SW480 (cell line): ENCODE data around the gene CHST15.

Experiments
- DNase-seq: peaks from one replicate; pipeline ENCODE4 v3.0.0-alpha.2; 2016; ENCODE audit warnings: low spot score

The CHST15 gene

DNA sequence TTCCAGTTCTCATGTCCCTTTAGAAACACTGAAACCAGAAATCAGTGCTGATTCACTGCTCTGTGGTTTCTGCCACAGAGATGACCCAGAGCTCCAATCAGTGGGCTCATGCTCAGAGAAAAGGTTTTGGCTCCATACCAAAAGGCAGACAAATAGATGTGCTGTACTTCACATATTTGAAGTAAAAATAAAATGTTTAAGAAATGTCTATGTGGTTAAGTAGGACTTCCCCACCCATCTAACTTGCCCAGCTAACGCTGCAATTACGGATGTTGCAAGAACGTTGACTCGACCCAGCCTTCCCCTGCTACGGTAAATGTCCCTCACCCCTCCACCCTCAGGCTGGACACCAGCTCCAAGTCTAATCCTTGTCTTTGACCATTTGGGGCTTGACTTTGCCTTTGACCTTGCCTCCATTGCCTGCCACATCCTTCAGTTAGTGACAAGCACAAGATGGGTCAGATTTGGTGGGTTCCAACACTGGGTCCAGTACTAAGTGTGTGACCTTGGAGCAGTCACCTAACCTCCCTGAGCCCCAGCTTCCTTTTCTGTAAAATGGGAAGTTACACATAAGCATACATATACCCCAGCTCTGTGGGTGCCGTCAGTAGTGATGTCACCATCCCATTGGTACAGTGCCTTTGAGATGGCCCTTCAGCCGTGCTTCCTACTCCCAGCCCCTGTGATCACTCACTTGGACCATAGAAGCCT is 95.8 kb downstream of the CHST15 start:
- peak; percentile 26 for DNase-seq

DNA sequence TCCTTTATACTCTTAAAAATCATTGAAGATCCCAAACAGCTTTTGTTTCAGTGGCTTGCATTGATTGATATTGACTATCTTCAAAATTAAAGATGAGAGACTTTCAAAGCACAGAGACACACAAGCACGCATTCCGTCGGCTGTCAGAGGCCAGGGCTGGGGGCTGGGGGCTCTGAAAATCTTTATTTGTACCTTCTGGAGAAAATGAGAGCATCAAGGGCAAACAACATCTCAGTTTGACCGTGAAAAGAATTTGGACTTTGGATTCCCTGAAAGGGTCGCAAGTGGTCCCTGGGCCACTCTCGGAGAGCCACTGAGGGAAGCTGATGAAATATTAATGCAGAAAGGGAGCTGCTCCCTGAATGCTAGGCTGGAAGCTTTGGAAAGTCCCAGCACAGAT is 96.4 kb downstream of the CHST15 start:
- no peak for DNase-seq

DNA sequence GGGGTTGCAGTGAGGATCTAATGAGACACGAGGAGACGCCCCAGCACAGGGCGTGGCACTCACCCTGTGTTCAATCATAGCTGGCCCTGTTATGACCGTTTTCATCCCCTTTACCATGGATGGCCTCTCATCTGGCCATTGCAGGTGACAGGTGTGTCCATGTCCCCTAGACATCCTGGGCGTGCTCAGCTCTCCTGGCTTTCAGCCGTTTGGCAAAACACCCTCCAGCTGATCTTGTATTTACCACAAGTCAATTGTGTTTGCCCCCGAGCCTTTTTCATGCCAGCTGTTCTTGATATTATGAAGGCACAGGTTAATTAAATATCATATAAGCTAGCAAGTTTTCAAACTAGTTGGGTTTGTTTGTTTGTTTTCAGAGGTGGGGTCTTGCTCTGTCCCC is 97.1 kb downstream of the CHST15 start:
- peak; percentile 10 for DNase-seq

- DNase-seq, result peak; percentile 79
Measured at GRCh38 chr10:123995461-123996131, 97.8 kb downstream of the CHST15 start.

DNA sequence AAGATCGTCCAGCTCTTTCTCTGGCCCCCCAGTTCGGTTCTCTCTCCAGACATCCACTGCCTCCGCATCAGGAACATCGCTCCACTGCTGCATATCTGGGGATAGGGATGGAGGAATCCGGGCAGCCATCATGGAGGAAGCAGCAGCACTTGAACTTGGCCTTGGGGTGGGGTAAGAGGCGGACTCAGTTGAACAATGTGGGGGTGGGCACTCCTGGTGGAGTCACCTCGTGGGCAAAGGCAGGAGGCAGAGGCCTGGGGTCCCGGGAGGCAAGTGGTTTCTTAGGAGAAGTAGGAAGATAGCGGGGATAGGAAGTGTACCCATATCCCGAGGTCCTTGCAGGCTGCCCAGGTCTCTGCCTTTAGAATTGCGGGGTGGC is 98.3 kb downstream of the CHST15 start:
- DNase-seq, result no peak

DNA sequence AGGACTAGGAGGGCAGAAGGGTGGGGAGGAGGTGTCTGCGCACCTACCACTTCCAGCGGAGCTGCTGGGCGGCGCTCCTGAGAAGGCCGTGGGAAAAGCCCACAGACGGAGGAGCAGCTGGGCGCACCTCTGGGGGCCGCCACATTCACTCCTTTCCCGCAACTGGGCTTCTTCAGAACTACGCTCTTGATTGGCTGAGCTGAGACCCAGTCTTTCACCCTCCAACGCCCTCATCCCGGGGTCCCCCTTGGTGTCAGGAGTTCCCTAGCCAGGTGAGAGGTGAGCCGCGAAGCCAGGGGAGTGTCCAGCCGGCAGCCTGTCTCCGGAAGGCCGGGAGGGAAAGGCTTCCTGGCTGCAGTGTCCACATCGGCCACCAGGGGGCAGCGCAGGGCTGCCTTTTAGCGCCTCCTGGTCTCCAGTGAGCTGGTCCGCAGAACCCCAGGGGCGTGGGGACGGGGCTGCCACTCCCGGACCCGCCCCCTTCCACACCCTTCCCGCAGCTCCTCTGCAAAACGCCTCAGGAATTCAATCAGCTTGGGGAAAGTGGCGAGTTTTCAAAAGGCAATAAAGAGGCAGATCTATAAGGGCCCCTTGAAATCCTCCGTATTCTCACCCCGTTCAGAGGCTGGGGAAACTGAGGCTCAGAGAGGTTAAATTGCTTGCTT is 98.8 kb downstream of the CHST15 start:
- DNase-seq, result peak; percentile 91

- no peak for DNase-seq
Measured at GRCh38 chr10:123993534-123994416, 99.6 kb downstream of the CHST15 start.

DNA sequence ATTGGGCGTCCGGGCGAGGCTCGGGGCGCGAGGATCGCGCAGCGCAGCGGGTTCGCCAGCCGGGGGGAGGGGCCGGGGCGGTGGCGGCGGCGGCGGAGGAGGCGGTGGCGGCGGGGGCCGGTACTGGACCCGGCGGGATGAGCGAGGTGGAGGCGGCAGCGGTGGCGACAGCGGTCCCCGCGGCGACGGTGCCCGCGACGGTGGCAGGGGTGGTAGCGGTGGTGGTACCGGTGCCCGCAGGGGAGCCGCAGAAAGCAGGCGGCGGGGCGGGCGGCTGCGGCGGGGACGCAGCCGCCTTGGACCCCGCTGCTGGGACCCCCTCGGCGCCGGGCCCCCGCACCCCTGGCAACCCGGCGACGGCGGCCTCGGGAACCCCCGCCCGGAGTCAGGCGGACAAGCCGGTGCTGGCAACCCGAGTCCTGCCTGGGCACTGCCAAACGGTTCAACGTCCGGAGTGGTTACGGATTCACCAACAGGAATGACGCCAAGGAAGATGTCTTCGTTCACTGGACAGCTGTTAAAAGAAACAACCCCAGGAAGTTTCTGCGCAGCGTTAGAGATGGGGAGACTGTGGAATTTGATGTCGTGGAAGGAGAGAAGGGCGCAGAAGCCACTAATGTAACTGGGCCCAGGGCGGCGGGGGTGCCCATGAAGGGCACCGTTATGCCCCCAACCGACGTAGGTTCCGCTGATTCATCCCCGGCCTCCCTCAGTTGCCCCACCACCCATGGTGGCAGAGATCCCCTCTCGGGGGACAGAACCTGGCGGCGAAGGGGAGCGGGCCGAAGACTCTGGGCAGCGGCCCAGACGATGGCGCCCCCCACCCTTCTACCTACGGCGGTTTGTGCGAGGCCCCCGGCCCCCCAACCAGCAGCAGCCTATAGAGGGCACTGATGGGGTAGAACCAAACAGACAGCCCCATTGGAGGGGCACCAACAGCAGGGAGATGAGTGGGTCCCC is 101.5 kb downstream of the CHST15 start:
- DNase-seq, result no peak

DNA sequence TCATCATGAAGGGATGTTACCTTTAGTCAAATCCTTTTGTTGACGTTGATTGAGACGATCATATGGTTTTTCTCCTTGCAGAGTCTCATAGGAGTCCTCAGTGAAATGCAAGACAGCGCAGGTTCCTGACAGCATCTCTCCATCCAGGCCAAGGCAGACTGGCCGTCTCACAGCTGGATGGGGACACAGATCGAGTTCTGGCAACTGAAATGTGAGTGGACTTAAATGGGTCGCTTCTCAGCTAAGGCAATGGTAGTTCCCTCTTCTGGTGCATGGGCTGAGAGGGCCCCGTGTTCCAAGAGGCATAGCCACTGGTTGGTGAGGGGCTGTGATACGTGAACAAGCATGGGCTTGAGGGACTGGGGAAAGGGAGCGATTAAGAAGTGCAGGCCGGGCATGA is 102.5 kb downstream of the CHST15 start:
- DNase-seq, result no peak

DNA sequence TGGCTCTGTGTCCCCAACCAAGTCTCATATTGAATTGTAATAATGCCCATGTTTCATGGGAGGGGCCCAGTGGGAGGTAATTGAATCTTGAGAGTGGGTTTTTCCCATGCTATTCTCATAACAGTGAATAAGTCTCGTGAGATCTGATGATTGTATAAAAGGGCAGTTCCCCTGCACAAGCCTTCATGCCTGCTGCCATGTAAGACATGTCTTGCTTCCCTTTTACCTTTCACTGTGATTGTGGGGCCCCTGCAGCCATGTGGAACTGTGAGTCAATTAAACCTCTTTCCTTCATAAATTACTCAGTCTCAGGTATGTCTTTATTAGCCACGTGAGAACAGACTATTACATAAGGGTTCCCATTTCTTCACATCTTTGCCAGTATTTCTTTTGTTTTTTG is 104.7 kb downstream of the CHST15 start:
- DNase-seq, result no peak

- peak; percentile 5 for DNase-seq
Measured at GRCh38 chr10:123986736-123987135, 106.7 kb downstream of the CHST15 start.

DNA sequence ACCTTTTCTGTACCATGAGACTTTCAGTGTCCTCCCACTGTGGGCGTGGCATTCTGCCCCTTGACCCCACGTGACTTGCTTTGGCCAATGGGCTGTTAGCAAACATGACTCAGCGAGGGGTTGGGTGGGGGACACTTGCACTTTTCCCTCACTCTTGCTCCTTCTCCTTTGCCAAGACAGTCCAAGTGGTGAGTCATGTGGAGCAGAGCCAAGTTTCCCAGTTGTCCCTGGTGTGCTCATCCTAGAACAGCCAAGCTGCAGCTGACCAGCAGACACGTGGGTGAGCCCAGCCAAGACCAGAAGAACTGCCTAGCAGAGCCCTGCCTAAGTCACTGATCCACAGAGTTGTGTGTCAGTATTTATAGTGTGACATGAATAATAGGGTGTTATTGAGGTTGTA is 119.0 kb downstream of the CHST15 start:
- peak; percentile 72 for DNase-seq

GRCh38 chr10:123972481-123973401 is 120.7 kb downstream of the CHST15 start:
- no peak for DNase-seq

DNA sequence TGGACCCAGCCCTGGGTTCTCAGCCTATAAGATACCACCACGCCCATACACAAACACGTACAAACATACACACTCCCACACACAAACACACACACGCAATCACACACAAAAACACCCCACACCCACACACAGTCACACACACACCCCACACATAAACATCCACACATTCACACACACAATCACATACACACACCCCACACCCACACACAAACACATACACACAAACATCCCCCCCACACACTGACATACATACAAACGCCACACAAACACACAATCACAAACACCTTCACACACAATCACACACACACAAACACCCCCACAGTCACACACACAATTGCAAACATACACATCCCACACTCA is 122.5 kb downstream of the CHST15 start:
- DNase-seq, result no peak

GRCh38 chr10:123970207-123970926 is 123.0 kb downstream of the CHST15 start:
- no peak for DNase-seq

- peak; percentile 45 for DNase-seq
Measured at GRCh38 chr10:123967626-123968243, 125.7 kb downstream of the CHST15 start.

- no peak for DNase-seq
Measured at GRCh38 chr10:123966896-123967231, 126.5 kb downstream of the CHST15 start.

GRCh38 chr10:123965973-123966895 is 127.2 kb downstream of the CHST15 start:
- DNase-seq, result no peak
